HCT116 (cell line): ENCODE results near the gene GRM8. TPM values are rescaled to one million over a fixed set of nuclear protein-coding genes. Genes with fewer than 3 reads are reported as not detected.

Source experiments
- ATAC-seq: fragments of 200-7000 bp; cut with Tn5 transposase; 2 replicates; pipeline ENCODE4 v1.9.1; 2020; ENCODE audit warnings: mild to moderate bottlenecking, moderate library complexity
- BruUV-seq: library from RNA; stranded (reverse); fragments of 400-500 nt; replicated peaks from 2 replicates; lab custom pipeline; 2021; lab: Mats Ljungman, UMichigan
- CTCF ChIA-PET: fragments of 300-600 bp; sonication (Branson Sonifier 250); formaldehyde crosslinking; loops from one replicate; lab custom pipeline; 2021; ENCODE audit warnings: antibody characterized with exemption; lab: Charles Lee
- POLR2A ChIA-PET: fragments of 300-600, 350-600 bp; sonication (Branson Sonifier 250); formaldehyde crosslinking; loops from one replicate; lab custom pipeline; 2021; ENCODE audit warnings: antibody characterized with exemption; lab: Charles Lee
- RAD21 ChIA-PET, 2 experiments: fragments of 300-600 bp; sonication (Branson Sonifier 250); formaldehyde crosslinking; loops; one replicate each; lab custom pipeline; 2023; ENCODE audit warnings: low total read pairs in 2 of 2; ENCODE audit not compliant: uncharacterized antibody in 2 of 2, unreplicated experiment in 2 of 2, low non-redundant PET in 1 of 2; lab: Charles Lee
- DNase-seq: peaks from one replicate; pipeline ENCODE4 v3.0.0-alpha.2; 2010; ENCODE audit warnings: low read depth, low spot score
- H2AFZ ChIP-seq: fragments of 200-600 bp; shearing (Covaris generic), sonication (generic); 2 replicates; pipeline ENCODE4 v1.6.1; 2017; ENCODE audit warnings: low read depth, mixed run types, mixed read lengths, antibody characterized with exemption, low read length; ENCODE audit not compliant: poor library complexity, severe bottlenecking
- H3K27ac ChIP-seq: 2 replicates; pipeline ENCODE4 v1.5.1; 2012; ENCODE audit warnings: low read depth, low read length
- H3K27me3 ChIP-seq: fragments of 200-600 bp; sonication (generic); 2 replicates; pipeline ENCODE4 v1.6.1; 2016; ENCODE audit warnings: mixed run types, low read length, mixed read lengths; ENCODE audit not compliant: insufficient read depth
- H3K36me3 ChIP-seq, 2 experiments: fragments of 200-500 bp in 1 of 2; fragments of 200-600 bp in 1 of 2; sonication (Bioruptor generic) in 1 of 2; sonication (generic) in 1 of 2; 2 replicates each; pipeline versions ENCODE4 v1.5.1 to v1.6.1; 2014 to 2016; ENCODE audit warnings: low read length in 2 of 2, inconsistent platforms in 1 of 2, mixed read lengths in 1 of 2, mixed run types in 1 of 2; ENCODE audit not compliant: insufficient read depth in 2 of 2, control insufficient read depth in 1 of 2
- H3K4me1 ChIP-seq, 2 experiments: fragments of 200-600 bp in 1 of 2; sonication (generic) in 1 of 2; 2 replicates each; pipeline versions ENCODE4 v1.5.1 to v1.6.1; 2012 to 2017; ENCODE audit warnings: low read length in 2 of 2, inconsistent platforms in 1 of 2, mild to moderate bottlenecking in 1 of 2, mixed read lengths in 1 of 2, mixed run types in 1 of 2, moderate library complexity in 1 of 2; ENCODE audit not compliant: insufficient read depth in 2 of 2, control insufficient read depth in 1 of 2
- H3K4me2 ChIP-seq: fragments of 200-600 bp; sonication (generic); 2 replicates; pipeline ENCODE4 v1.6.1; 2017; ENCODE audit warnings: mixed run types, low read length, mixed read lengths
- H3K4me3 ChIP-seq, 2 experiments: fragments of 200-600 bp in 1 of 2; sonication (generic) in 1 of 2; replicated peaks in 1 of 2; 2 replicates each; pipeline ENCODE4 v1.5.1; 2011 to 2016; ENCODE audit warnings: low read length in 2 of 2, control low read depth in 1 of 2, low read depth in 1 of 2, mild to moderate bottlenecking in 1 of 2, mixed read lengths in 1 of 2, mixed run types in 1 of 2
- H3K79me2 ChIP-seq: fragments of 200-600 bp; sonication (generic); 2 replicates; pipeline ENCODE4 v1.6.1; 2017; ENCODE audit warnings: mild to moderate bottlenecking, mixed run types, low read length, moderate library complexity, mixed read lengths; ENCODE audit not compliant: insufficient read depth
- H3K9ac ChIP-seq: fragments of 200-600 bp; sonication (generic); 2 replicates; pipeline ENCODE4 v1.6.1; 2016; ENCODE audit warnings: low read length, mixed read lengths
- H3K9me2 ChIP-seq: fragments of 200-600 bp; sonication (generic), shearing (Covaris generic); 2 replicates; pipeline ENCODE4 v1.6.1; 2017; ENCODE audit warnings: mixed run types, mild to moderate bottlenecking, moderate library complexity; ENCODE audit not compliant: insufficient read depth
- H3K9me3 ChIP-seq, 2 experiments: fragments of 200-500 bp in 1 of 2; fragments of 200-600 bp in 1 of 2; sonication (Bioruptor generic) in 1 of 2; sonication (generic) in 1 of 2; 2 replicates each; pipeline ENCODE4 v1.6.1; 2014 to 2017; ENCODE audit warnings: low read length in 2 of 2, mixed read lengths in 2 of 2, inconsistent platforms in 1 of 2, low read depth in 1 of 2, mild to moderate bottlenecking in 1 of 2, mixed run types in 1 of 2, moderate library complexity in 1 of 2; ENCODE audit not compliant: control insufficient read depth in 1 of 2, insufficient read depth in 1 of 2
- H4K20me1 ChIP-seq: fragments of 200-600 bp; sonication (generic), shearing (Covaris generic); 2 replicates; pipeline ENCODE4 v1.6.1; 2017; ENCODE audit warnings: mixed run types, mild to moderate bottlenecking, moderate library complexity; ENCODE audit not compliant: insufficient read depth
- CBX3 ChIP-seq: IDR thresholded peaks from 2 replicates; pipeline ENCODE4 v1.6.1; 2012; ENCODE audit warnings: low read depth
- CEBPB ChIP-seq: IDR thresholded peaks from 2 replicates; pipeline ENCODE4 v1.6.1; 2012; ENCODE audit warnings: low read depth
- EGR1 ChIP-seq: IDR thresholded peaks from 2 replicates; pipeline ENCODE4 v1.6.1; 2012; ENCODE audit warnings: low read depth
- ELF1 ChIP-seq: IDR thresholded peaks from 2 replicates; pipeline ENCODE4 v1.6.1; 2012; ENCODE audit warnings: low read depth, borderline replicate concordance
- EZH2 ChIP-seq: fragments of 200-600 bp; sonication (generic); IDR thresholded peaks from 2 replicates; pipeline ENCODE4 v1.6.1; 2017; ENCODE audit warnings: antibody characterized with exemption, mixed run types
- EZH2phosphoT487 ChIP-seq: fragments of 200-600 bp; IDR thresholded peaks from 2 replicates; pipeline ENCODE4 v1.6.1; 2018; ENCODE audit warnings: antibody characterized with exemption, borderline replicate concordance
- FOSL1 ChIP-seq: IDR thresholded peaks from 2 replicates; pipeline ENCODE4 v1.6.1; 2012; ENCODE audit warnings: low read depth
- JUND ChIP-seq: IDR thresholded peaks from 2 replicates; pipeline ENCODE4 v1.6.1; 2012
- POLR2A ChIP-seq: IDR thresholded peaks from 2 replicates; pipeline ENCODE4 v1.7.0; 2011; ENCODE audit warnings: borderline replicate concordance; ENCODE audit not compliant: insufficient read depth, insufficient read length; ENCODE audit errors: extremely low read depth
- POLR2AphosphoS5 ChIP-seq: IDR thresholded peaks from 2 replicates; pipeline ENCODE4 v1.6.1; 2011; ENCODE audit warnings: mild to moderate bottlenecking, low read depth, low read length, moderate library complexity
- RAD21 ChIP-seq: IDR thresholded peaks from 2 replicates; pipeline ENCODE4 v1.6.1; 2012; ENCODE audit warnings: low read depth, mild to moderate bottlenecking
- SIN3A ChIP-seq: IDR thresholded peaks from 2 replicates; pipeline ENCODE4 v1.6.1; 2012; ENCODE audit warnings: low read depth
- SP1 ChIP-seq: IDR thresholded peaks from 2 replicates; pipeline ENCODE4 v1.6.1; 2012; ENCODE audit warnings: low read depth
- TCF7L2 ChIP-seq: IDR thresholded peaks from 2 replicates; pipeline ENCODE4 v1.7.0; 2011; ENCODE audit warnings: borderline replicate concordance, inconsistent platforms; ENCODE audit not compliant: insufficient read depth, insufficient read length; ENCODE audit errors: extremely low read depth
- YY1 ChIP-seq: IDR thresholded peaks from 2 replicates; pipeline ENCODE4 v1.6.1; 2011; ENCODE audit warnings: low read length, low read depth, moderate library complexity, mild to moderate bottlenecking; ENCODE audit not compliant: insufficient replicate concordance; ENCODE audit errors: extremely low read depth
- ZBTB33 ChIP-seq: IDR thresholded peaks from 2 replicates; pipeline ENCODE4 v1.6.1; 2011; ENCODE audit warnings: mild to moderate bottlenecking, low read length, moderate library complexity; ENCODE audit not compliant: insufficient replicate concordance; ENCODE audit errors: extremely low read depth
- ZFX ChIP-seq: fragments of 450-650 bp; IDR thresholded peaks from 2 replicates; pipeline ENCODE4 v1.6.1; 2017
- ZNF274 ChIP-seq: fragments of 200-500 bp; sonication (Bioruptor generic); IDR thresholded peaks from 2 replicates; pipeline ENCODE4 v1.6.1; 2014; ENCODE audit warnings: mild to moderate bottlenecking, low read depth, low read length, inconsistent platforms
- intact Hi-C: fragments of 100-400 bp; cut with micrococcal nuclease; formaldehyde crosslinking; loops from 2 replicates; pipeline ENCODE4 v1.10.0; 2022
- total RNA-seq: library from RNA; stranded (reverse); gene quantifications from one replicate; pipeline ENCODE4 v1.2.1, GENCODE V29; 2021; ENCODE audit not compliant: unreplicated experiment
- TF ChIP-seq, protein P1 (sequence below), 3 experiments: fragments of 200-600 bp in 1 of 3; sonication (generic) in 1 of 3; IDR thresholded peaks in 2 of 3; conservative IDR thresholded peaks in 1 of 3; 2 replicates each; pipeline ENCODE4 v1.5.1; 2012 to 2017; ENCODE audit warnings: low read depth in 2 of 3, low read length in 2 of 3, antibody characterized with exemption in 1 of 3, borderline replicate concordance in 1 of 3, control low read depth in 1 of 3, mild to moderate bottlenecking in 1 of 3, mixed read lengths in 1 of 3, mixed run types in 1 of 3, moderate library complexity in 1 of 3; ENCODE audit not compliant: insufficient read depth in 1 of 3
- TF ChIP-seq, protein P2 (sequence below): IDR thresholded peaks from 2 replicates; pipeline ENCODE4 v1.6.1; 2012

The GRM8 gene
- total RNA-seq, 1 experiment from 2014 or later = 0.05 TPM

DNA sequence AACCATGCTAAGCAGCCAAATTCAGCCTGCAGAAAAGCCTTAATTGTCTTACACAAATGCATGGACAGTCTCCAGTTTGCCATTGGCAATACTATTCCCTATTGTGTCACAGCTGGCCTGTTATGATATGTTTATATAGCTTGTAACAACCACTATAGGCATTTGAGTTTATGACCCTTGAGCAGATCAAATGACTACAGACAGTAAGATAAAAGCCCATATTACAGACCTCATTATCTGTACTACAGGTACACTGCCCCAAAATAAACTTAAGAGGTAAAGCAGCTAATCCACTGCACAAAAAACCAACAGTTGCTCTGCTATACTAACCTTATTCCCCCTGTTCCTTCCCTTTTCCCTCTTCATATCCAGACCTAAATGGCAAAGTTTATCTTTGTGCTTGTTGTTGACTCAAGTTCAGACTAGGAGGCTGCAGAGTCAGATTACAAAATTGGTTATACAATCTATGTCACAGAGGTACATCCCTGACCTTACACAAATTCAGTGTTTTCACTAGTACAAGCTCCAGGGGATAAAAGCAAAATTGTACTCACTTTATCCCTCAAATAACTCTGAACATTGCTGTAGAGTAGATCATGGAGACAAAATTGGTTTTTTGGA lies 218.4 kb downstream of the GRM8 start:
- BruUV-seq = no TSS peak
- H3K9ac ChIP-seq = no peak overlapping the region
- H3K36me3 ChIP-seq = no peaks in the 10 kb centered on the region
- no peaks in the 10 kb centered on the region for H3K9me2 ChIP-seq
- intact Hi-C loops = no loop called here
- ChIA-PET POLR2A (no interaction called here), RAD21 (no interaction called here), CTCF (no interaction called here)
- no peaks in the 10 kb centered on the region for H3K9me3 ChIP-seq
- H4K20me1 ChIP-seq = no peaks in the 10 kb centered on the region
- H3K4me1 ChIP-seq = no peaks in the 10 kb centered on the region
- H3K27me3 ChIP-seq = peaks cover 27% of the 10 kb centered on the region
- no peak for ATAC-seq
- no peak for DNase-seq
- no peak overlapping the region for H3K27ac ChIP-seq
- no peak overlapping the region for H3K4me2 ChIP-seq
- no peaks in the 10 kb centered on the region for H3K79me2 ChIP-seq
- TF ChIP-seq POLR2A = no peak
- TF ChIP-seq, protein P1, sequence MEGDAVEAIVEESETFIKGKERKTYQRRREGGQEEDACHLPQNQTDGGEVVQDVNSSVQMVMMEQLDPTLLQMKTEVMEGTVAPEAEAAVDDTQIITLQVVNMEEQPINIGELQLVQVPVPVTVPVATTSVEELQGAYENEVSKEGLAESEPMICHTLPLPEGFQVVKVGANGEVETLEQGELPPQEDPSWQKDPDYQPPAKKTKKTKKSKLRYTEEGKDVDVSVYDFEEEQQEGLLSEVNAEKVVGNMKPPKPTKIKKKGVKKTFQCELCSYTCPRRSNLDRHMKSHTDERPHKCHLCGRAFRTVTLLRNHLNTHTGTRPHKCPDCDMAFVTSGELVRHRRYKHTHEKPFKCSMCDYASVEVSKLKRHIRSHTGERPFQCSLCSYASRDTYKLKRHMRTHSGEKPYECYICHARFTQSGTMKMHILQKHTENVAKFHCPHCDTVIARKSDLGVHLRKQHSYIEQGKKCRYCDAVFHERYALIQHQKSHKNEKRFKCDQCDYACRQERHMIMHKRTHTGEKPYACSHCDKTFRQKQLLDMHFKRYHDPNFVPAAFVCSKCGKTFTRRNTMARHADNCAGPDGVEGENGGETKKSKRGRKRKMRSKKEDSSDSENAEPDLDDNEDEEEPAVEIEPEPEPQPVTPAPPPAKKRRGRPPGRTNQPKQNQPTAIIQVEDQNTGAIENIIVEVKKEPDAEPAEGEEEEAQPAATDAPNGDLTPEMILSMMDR (IDR thresholded peaks at IDR 0.05 in 2 of 3, conservative IDR thresholded peaks at IDR 0.05 in 1 of 3; ENCODE audit: borderline replicate concordance in 1 of 3, insufficient read depth in 1 of 3, low read depth in 2 of 3, low read length in 2 of 3) = no peak
- TF ChIP-seq RAD21 = no peak
- no peak for TF ChIP-seq SIN3A
- no peak for TF ChIP-seq ZNF274
- no peak for TF ChIP-seq CBX3
- TF ChIP-seq ZBTB33 = no peak
- TF ChIP-seq ELF1 = no peak
- TF ChIP-seq POLR2AphosphoS5 = no peak
- TF ChIP-seq SP1 = no peak
- TF ChIP-seq ZFX = no peak
- TF ChIP-seq YY1 = no peak
- no peak for TF ChIP-seq CEBPB
- TF ChIP-seq EZH2phosphoT487 = no peak
- TF ChIP-seq JUND = no peak
- no peak for TF ChIP-seq EGR1
- TF ChIP-seq, protein P2, sequence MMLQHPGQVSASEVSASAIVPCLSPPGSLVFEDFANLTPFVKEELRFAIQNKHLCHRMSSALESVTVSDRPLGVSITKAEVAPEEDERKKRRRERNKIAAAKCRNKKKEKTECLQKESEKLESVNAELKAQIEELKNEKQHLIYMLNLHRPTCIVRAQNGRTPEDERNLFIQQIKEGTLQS = no peak
- no peak for TF ChIP-seq EZH2
- TF ChIP-seq FOSL1 = no peak
- TF ChIP-seq TCF7L2 = no peak
- H2AFZ ChIP-seq = no peak overlapping the region
- H3K4me3 ChIP-seq = no peak overlapping the region
